ENCODE results near the gene PCBD2. TPM values are rescaled to one million over a fixed set of nuclear protein-coding genes. Genes with fewer than 3 reads are reported as not detected.

PCBD2 gene
- total and polyA plus RNA-seq, 7 donors: 4.2 to 10.8 (median 7.8) TPM

DNA sequence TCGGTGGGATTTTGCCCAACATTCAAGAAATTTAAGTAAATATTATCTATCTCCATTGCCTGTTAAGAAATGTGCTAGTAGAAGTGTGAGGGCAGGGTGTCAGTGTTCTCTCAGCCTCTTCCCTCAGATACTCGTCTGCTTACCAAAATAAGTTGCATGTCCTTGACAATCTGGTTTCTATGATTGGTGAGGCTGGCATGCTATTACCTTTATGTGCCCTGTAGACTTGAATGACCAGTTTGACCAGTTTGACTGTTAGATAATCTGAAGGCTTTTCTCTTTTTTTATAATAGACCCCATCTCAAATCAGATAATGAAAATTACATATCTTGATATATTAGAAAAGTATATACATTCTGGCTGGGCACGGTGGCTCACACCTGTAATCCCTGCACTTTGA, 63.1 kb downstream of the PCBD2 start:
- no peaks in the 10 kb centered on the region for H3K4me1 ChIP-seq
- H3K4me3 ChIP-seq: no peak overlapping the region
- 57 to 82% methylated on average over 3 of the region's 3 CpGs for WGBS, 2 donors
- H3K36me3 ChIP-seq: peaks cover 0 to 24% (median 0%) of the 10 kb centered on the region in 4 donors
- no peak for DNase-seq
- intact Hi-C loops (cut with DNase I): no loop called here
- no peaks in the 10 kb centered on the region for H3K27me3 ChIP-seq
- no peak overlapping the region for H3K27ac ChIP-seq
- no peaks in the 10 kb centered on the region for H3K9me3 ChIP-seq
- TF ChIP-seq EP300 (IDR thresholded peaks at IDR 0.05): no peak
- no peak for TF ChIP-seq POLR2AphosphoS5 (IDR thresholded peaks at IDR 0.05)
- TF ChIP-seq POLR2A (IDR thresholded peaks at IDR 0.05): no peak
- no peak for TF ChIP-seq CTCF (IDR thresholded peaks at IDR 0.05)

DNA sequence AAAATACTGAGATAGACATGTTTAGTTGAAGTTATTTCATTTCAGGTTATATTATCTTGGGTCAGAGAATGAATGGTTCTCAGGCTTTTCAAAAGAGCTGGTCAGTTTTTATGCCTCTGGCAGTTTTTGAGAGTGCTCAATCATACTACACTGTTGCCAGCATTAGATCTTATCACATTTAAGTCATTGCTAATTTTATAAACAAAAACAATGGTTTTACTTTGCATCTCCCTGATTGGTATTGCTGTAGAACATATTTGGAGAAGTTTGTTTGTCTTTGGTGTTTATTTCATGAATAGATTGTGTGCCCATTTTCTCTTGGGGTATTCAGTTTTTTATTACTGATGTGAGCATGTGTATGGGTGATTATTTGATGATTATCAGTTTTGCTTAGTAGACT, 64.2 kb downstream of the PCBD2 start:
- DNase-seq: no peak
- Histone ChIP-seq H3K27me3 (no peaks in the 10 kb centered on the region), H3K4me3 (no peak overlapping the region), H3K9me3 (no peaks in the 10 kb centered on the region), H3K4me1 (no peaks in the 10 kb centered on the region), H3K36me3 (peaks cover 0 to 18% (median 0%) of the 10 kb centered on the region in 4 donors), H3K27ac (no peak overlapping the region)
- intact Hi-C loops (cut with DNase I): no loop called here
- TF ChIP-seq EP300 (IDR thresholded peaks at IDR 0.05) (no peak), CTCF (IDR thresholded peaks at IDR 0.05) (no peak), POLR2A (IDR thresholded peaks at IDR 0.05) (no peak)

GRCh38 chr5:134975078-134975715, 70.3 kb downstream of the PCBD2 start:
- intact Hi-C loops (cut with DNase I): no loop called here
- Histone ChIP-seq H3K4me1 (no peaks in the 10 kb centered on the region), H3K4me3 (no peak overlapping the region), H3K27ac (no peak overlapping the region), H3K9me3 (no peaks in the 10 kb centered on the region), H3K36me3 (no peaks in the 10 kb centered on the region), H3K27me3 (no peaks in the 10 kb centered on the region)
- WGBS, 2 donors: 55 to 81% methylated on average over 2 of the region's 2 CpGs
- TF ChIP-seq POLR2AphosphoS5 (IDR thresholded peaks at IDR 0.05) (no peak), POLR2A (IDR thresholded peaks at IDR 0.05) (no peak), EP300 (IDR thresholded peaks at IDR 0.05) (no peak), CTCF (IDR thresholded peaks at IDR 0.05) (no peak)
- no peak for DNase-seq

GRCh38 chr5:134975843-134976242, 70.9 kb downstream of the PCBD2 start:
- TF ChIP-seq POLR2AphosphoS5 (IDR thresholded peaks at IDR 0.05): no peak
- no peak for TF ChIP-seq EP300 (IDR thresholded peaks at IDR 0.05)
- no peak for TF ChIP-seq POLR2A (IDR thresholded peaks at IDR 0.05)
- TF ChIP-seq CTCF (IDR thresholded peaks at IDR 0.05): no peak
- Histone ChIP-seq H3K9me3 (no peaks in the 10 kb centered on the region), H3K27me3 (no peaks in the 10 kb centered on the region), H3K4me1 (no peaks in the 10 kb centered on the region), H3K27ac (no peak overlapping the region), H3K36me3 (no peaks in the 10 kb centered on the region), H3K4me3 (no peak overlapping the region)
- intact Hi-C loops (cut with DNase I): no loop called here
- no peak for DNase-seq

GRCh38 chr5:134976841-134977240, 71.9 kb downstream of the PCBD2 start:
- TF ChIP-seq CTCF (IDR thresholded peaks at IDR 0.05): no peak
- TF ChIP-seq POLR2A (IDR thresholded peaks at IDR 0.05): no peak
- TF ChIP-seq EP300 (IDR thresholded peaks at IDR 0.05): no peak
- TF ChIP-seq POLR2AphosphoS5 (IDR thresholded peaks at IDR 0.05): no peak
- H3K4me3 ChIP-seq: no peak overlapping the region
- 95 to 99% methylated on average over 1 of the region's 1 CpG for WGBS, 2 donors
- intact Hi-C loops (cut with DNase I): no loop called here
- H3K36me3 ChIP-seq: no peaks in the 10 kb centered on the region
- peaks cover 0 to 4% (median 1%) of the 10 kb centered on the region in 4 donors for H3K9me3 ChIP-seq
- DNase-seq: no peak
- H3K27ac ChIP-seq: no peak overlapping the region
- no peaks in the 10 kb centered on the region for H3K27me3 ChIP-seq
- no peaks in the 10 kb centered on the region for H3K4me1 ChIP-seq

All from sigmoid colon (tissue), 7 donors.